Ovary (tissue), 3 donors: ENCODE results near the gene RAB6B.

Experiments used
- CTCF ChIP-seq, 3 donors: fragments of 450-650 bp in 2 of 3; fragments of 200-600 bp in 1 of 3; IDR thresholded peaks; one replicate each; pipeline versions ENCODE4 v1.5.1 to v1.8.0; 2016 to 2022; ENCODE audit warnings: antibody characterized with exemption in 3 of 3, mild to moderate bottlenecking in 1 of 3
- POLR2A ChIP-seq: fragments of 450-650 bp; IDR thresholded peaks from one replicate; pipeline ENCODE4 v1.6.1; 2017; ENCODE audit warnings: antibody characterized with exemption, mild to moderate bottlenecking, moderate library complexity
- donor health status: DM: no; HTN: no; CAD: no.

DNA sequence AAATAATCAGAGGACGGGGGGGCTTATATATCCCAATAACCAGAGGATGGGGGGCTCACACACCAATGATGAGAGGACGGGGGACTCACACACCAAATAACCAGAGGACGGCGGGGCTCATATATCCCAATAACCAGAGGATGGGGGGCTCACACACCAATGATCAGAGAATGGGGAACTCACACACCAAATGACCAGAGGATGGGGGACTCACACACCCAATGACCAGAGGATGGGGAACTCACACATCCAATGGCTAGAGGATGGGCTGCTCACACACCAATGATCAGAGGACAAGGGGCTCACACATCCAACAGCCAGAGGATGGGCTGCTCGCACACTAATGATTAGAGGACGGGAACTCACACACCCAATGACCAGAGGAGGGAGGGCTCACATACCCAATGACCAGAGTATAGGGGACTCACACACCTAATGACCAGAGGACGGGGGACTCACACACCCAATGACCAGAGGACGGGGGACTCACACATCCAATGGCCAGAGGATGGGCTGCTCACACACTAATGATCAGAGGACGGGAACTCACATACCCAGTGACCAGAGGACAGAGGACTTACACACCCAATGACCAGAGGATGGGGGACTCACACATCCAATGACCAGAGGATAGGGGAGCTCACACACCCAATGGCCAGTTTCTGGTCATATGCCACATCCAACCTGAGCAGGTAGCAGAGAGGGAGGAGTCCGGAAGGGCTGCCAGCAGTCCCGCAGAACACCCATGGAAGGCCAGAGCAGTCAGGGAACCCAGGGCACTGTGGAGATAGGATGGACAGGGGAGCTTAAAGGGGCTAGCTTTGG is 10.6 kb downstream of the RAB6B start:
- TF ChIP-seq CTCF (IDR thresholded peaks at IDR 0.05) (no peak), POLR2A (no peak)
